Stimulated activated CD4-positive, alpha-beta T cell treated with anti-CD3 and anti-CD28 coated beads, Interleukin-12 subunit alpha, Interleukin-12 subunit beta, amount 100 ng/mL, for 4 hours (primary cell): ENCODE results near the gene VAMP7.
A peak's percentile ranks its signal among the peaks of the same experiment; 100 is the strongest.
"Not testable (repeated sequence)": the region's sequence is repeated elsewhere in the genome, so short reads cannot be mapped to it uniquely, and the experiment has no call there.

ENCODE experiments used
- DNase-seq: peaks from one replicate; pipeline ENCODE4 v3.0.0-alpha.2; 2020

VAMP7 gene

DNA sequence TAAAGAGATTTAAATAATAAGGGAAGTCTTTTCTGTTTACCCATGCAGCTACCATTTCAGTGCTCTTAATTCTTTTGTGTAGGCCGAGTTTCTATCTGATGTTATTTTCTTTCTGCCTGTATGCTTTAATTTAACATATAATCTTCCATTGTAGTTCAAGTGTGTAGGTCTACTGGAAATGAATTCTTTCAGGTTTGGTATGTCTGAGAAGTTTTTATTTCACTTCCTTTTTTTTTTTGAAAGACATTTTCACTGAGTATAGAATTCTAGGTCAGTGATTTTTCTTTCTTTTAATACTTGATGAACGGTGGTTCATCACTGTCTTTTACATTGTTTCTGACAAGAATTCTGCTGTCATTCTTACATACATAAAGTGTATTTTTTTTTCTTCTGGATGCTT is 42.1 kb downstream of the VAMP7 start:
- DNase-seq = no peak

DNA sequence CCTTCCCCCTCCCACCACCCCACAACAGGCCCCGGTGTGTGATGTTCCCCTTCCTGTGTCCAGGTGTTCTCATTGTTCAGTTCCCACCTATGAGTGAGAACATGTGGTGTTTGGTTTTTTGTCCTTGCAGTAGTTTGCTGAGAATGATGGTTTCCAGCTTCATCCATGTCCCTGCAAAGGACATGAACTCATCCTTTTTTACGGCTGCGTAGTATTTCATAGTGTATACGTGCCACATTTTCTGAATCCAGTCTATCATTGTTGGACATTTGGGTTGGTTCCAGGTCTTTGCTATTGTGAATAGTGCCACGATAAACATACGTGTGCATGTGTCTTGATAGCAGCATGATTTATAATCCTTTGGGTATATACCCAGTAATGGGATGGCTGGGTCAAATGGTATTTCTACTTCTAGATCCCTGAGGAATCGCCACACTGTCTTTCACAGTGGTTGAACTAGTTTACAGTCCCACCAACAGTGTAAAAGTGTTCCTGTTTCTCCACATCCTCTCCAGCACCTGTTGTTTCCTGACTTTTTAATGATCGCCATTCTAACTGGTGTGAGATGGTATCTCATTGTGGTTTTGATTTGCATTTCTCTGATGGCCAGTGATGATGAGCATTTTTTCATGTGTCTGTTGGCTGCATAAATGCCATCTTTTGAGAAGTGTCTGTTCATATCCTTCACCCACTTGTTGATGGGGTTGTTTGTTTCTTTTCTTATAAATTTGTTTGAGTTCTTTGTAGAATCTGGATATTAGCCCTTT is 49.9 kb downstream of the VAMP7 start:
- not testable (repeated sequence) for DNase-seq

GRCh38 chrX:155938132-155938531 is 57.0 kb downstream of the VAMP7 start:
- DNase-seq = no peak

DNA sequence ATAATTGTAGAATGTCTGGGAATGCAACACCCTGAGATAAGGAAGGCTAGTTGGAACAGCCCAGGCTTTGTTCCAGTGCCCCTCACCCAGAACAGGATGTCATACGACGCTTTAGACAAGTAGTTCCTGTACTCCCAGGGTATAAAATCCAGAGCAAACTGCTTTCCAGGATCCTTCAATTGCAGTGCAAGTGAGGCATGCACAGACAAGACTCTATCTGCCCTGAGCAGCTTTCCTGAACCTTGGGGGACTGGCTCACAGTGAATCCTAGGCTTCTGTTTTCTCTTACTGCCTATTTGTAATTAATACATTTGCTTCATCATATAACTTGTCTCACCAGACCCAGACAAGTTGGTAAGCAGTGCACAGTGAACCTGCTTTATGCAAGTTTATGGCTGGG is 68.0 kb downstream of the VAMP7 start:
- DNase-seq = no peak

- DNase-seq = no peak
These were observed 70.2 kb downstream of the VAMP7 start for GRCh38 chrX:155951237-155951789.

DNA sequence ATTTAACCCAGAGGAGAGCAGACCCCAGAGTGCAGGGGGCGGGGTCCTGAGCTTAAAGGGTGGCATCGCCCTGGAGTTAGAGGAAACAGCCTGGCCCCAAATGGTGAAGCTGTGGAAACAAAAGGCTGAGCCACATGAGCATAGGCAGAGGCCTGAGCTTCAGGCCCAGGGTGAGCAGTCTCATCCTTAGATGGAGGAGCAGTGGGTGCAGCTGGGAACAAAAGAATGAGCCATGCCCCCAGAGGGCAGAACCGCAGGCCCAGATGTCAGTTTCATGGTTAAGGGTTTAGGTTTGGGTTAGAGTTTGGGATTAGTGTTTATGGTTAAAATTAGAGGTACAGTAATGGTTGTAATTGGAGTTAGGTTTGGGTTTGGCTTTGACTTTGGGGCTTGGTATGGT is 71.9 kb downstream of the VAMP7 start:
- no peak for DNase-seq

GRCh38 chrX:155954793-155955192 is 73.6 kb downstream of the VAMP7 start:
- no peak for DNase-seq

DNA sequence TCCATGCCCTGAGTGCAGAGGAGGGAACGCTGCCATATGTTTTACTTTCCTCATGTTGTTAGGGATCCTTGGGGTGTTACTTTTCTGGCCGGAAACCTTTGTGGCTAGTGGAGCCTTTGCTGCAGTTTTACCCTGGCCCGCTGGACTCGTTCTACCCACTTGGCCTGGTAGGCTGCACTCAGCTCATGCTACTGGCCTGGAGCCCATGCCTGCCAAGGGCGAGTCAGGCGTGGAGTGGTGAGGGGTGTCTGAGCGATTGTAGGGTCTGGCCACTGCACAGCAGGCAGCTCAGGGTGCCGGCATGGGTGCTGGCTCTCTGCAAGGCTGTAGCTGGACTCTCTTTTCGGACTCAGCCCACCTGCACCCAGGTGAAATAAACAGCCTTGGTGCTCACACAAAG is 75.0 kb downstream of the VAMP7 start:
- DNase-seq = no peak

DNA sequence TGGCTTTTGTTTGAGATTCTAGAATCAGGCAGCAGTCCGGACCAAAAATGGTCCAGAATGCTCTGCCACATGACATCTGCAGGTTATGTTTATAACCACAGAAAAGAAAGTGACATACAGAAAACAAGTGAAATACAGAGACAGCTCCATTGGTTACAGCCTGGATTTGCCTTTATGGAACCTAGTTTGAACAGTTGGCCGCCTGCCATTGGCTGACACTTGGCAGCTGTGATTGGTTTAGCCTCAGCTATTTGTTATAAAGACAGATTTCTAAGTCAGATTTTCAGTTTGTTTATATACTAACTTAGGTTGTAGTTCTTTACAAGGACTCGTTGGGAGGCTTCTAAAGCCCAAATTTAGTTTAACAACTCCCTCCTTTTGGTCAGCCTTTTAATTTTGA is 75.5 kb downstream of the VAMP7 start:
- no peak for DNase-seq

DNA sequence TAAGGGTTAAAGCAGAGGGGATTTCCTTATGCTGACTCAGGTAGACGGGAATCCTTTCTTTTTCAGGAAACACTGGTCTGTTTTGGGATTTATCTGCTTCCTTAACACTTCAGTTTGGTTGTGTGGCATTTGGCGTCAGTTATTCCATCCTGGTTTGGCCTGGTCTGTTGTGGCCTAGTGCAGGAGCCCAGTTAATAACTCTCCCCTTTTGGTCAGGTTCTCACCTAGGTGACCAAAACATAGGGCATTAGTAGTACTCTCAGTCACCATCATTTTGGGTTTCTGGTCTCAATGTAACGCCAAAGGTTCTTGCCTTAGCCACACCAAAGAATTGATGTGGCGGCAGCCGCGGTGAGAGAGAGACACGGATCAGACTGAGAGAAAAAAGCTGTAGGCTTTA is 76.7 kb downstream of the VAMP7 start:
- no peak for DNase-seq

GRCh38 chrX:155959018-155959587 is 78.0 kb downstream of the VAMP7 start:
- no peak for DNase-seq

DNA sequence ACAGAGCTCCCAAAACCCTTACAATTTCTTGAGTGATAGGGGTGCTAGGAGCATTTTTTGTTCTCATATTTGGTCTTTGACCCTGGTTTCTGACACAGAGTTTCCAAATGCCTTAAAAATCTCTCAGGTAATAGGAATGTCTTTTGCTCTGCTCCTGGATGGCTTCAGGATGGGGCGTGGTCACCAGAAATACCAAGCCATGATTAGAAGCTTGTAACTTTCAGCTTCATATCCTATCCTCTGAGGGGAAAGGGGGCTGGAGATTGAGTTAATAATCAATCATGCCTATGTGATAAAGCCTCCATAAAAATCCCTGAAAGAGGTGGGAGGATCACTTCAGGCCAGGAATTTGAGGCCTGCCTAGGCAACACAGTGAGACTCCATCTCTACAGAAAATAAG is 81.8 kb downstream of the VAMP7 start:
- DNase-seq = no peak

GRCh38 chrX:155966876-155967275 is 85.7 kb downstream of the VAMP7 start:
- peak; percentile 3 for DNase-seq

- DNase-seq = no peak
These were observed 86.6 kb downstream of the VAMP7 start for GRCh38 chrX:155967653-155968325.

DNA sequence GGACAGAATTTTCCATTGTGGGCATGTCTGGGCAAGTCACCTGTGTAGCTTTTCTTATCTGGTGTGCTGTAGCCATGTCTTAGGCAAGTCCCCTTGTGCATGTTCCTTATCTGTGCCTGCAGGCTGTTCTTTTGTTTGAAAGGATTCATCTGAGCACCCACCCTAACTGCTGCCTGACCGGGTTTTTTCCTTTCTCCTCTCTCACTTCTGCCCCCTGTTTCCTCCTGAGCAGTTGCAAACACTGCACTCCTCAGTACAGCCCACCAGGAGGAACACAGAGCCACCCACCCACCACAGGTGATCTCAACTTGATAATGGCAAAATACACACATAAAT is 87.1 kb downstream of the VAMP7 start:
- no peak for DNase-seq

- DNase-seq = no peak
These were observed 87.6 kb downstream of the VAMP7 start for GRCh38 chrX:155968791-155969190.

- DNase-seq = not testable (repeated sequence)
These were observed 90.5 kb downstream of the VAMP7 start for GRCh38 chrX:155971658-155972057.

- DNase-seq = not testable (repeated sequence)
These were observed 91.1 kb downstream of the VAMP7 start for GRCh38 chrX:155972241-155972640.

DNA sequence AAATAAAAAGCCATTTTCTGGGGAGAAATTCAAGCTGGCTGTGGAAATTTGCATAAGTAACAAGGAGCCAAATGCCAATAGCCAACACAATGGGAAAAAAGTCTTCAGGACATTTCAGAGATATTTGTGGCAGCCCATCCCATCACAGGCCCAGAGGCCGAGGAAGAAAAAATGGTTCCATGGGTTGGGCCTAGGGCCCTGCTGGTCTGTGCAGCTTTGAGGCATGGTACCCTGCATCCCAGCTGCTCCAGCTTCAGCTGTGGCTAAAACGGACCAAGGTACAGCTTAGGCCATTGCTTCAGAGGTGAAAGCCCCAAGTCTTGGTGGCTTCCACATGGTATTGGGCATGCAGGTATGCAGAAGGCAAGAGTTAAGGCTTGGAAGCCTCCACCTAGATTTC is 102.2 kb downstream of the VAMP7 start:
- DNase-seq = no peak

- DNase-seq = no peak
These were observed 104.1 kb downstream of the VAMP7 start for GRCh38 chrX:155985208-155985607.

DNA sequence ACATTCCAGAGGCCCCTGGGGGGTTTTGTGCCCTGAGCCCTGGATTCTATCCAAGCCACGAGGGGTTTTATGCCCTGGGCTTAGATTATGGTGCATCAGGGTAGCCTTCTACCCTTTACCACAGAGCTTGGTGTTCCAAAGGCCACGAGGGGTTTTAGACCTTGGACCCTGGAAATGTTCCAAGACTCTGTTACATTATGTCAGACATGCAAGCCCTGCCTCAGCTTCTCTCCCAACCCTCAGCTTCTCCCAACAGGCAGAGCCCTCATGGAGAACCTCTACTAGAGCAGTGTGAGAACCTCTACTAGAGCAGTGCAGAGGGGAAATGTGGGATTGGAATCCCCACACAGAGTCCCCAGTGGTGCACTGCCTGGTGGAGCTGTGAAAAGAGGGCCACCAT is 105.8 kb downstream of the VAMP7 start:
- not testable (repeated sequence) for DNase-seq

- no peak for DNase-seq
These were observed 107.7 kb downstream of the VAMP7 start for GRCh38 chrX:155988859-155989258.
